K562 (cell line): ENCODE measurements around the gene PALS1. TPM values are rescaled to one million over a fixed set of nuclear protein-coding genes. Genes with fewer than 3 reads are reported as not detected.

Experiments used
- ATAC-seq: fragments of 200-7000 bp; cut with Tn5 transposase; 3 replicates; pipeline ENCODE4 v1.9.1; 2020; ENCODE audit warnings: moderate library complexity
- BruUV-seq: library from RNA; stranded (reverse); fragments of 400-500 nt; replicated peaks from 2 replicates; lab custom pipeline; 2021; lab: Mats Ljungman, UMichigan
- CTCF ChIA-PET: fragments of 300-600 bp; formaldehyde crosslinking; extraction: SDS; loops from one replicate; lab custom pipeline; 2021; ENCODE audit warnings: low intra/inter-chr PET ratio; lab: Yijun Ruan, JAX
- POLR2A ChIA-PET: fragments of 300-600, 350-650 bp; sonication (Branson Sonifier 250); formaldehyde crosslinking; extraction: SDS; loops from one replicate; lab custom pipeline; 2021; ENCODE audit warnings: antibody characterized with exemption, inconsistent platforms; lab: Yijun Ruan, JAX
- DNase-seq, 4 experiments: peaks; one replicate each; pipeline versions ENCODE4 v3.0.0 to v3.0.0-alpha.2; 2011 to 2018; ENCODE audit warnings: low spot score in 3 of 4, mixed read lengths in 3 of 4; ENCODE audit errors: extremely low read depth in 1 of 4
- FAIRE-seq: peaks from 2 replicates; lab custom pipeline; 2011; peaks lifted over from hg19 to GRCh38; lab: Jason Lieb, UNC
- H2AFZ ChIP-seq: 2 replicates; pipeline ENCODE4 v1.6.0; 2011; ENCODE audit warnings: low read depth, low read length, control low read depth, inconsistent platforms
- H3K27ac ChIP-seq: fragments of 200-600 bp; 3 replicates; pipeline ENCODE4 v1.8.0; 2011; ENCODE audit warnings: low read depth, mild to moderate bottlenecking, control low read depth, inconsistent platforms, low read length, moderate library complexity, mixed read lengths; ENCODE audit errors: extremely low read depth
- H3K27me3 ChIP-seq, 2 experiments: fragments of 300-600 bp in 1 of 2; 2 replicates in 1 of 2; 3 replicates in 1 of 2; pipeline versions ENCODE4 v1.6.0 to v1.8.0; 2011; ENCODE audit warnings: inconsistent platforms in 2 of 2, low read length in 2 of 2, mild to moderate bottlenecking in 1 of 2, mixed read lengths in 1 of 2, moderate library complexity in 1 of 2; ENCODE audit not compliant: control insufficient read depth in 2 of 2, insufficient read depth in 2 of 2
- H3K36me3 ChIP-seq: fragments of 300-600 bp; 3 replicates; pipeline ENCODE4 v1.8.0; 2011; ENCODE audit warnings: mild to moderate bottlenecking, low read length, inconsistent platforms; ENCODE audit not compliant: control insufficient read depth, insufficient read depth
- H3K4me1 ChIP-seq, 2 experiments: fragments of 200-600 bp in 1 of 2; replicated peaks in 1 of 2; 2 replicates in 1 of 2; 3 replicates in 1 of 2; pipeline versions ENCODE4 v1.5.1 to v1.8.0; 2011; ENCODE audit warnings: inconsistent platforms in 2 of 2, low read length in 2 of 2, mild to moderate bottlenecking in 1 of 2, mixed read lengths in 1 of 2, moderate library complexity in 1 of 2; ENCODE audit not compliant: control insufficient read depth in 2 of 2, insufficient read depth in 2 of 2
- H3K4me2 ChIP-seq: 2 replicates; pipeline ENCODE4 v1.6.1; 2011; ENCODE audit warnings: low read length, control low read depth, inconsistent platforms, mixed read lengths; ENCODE audit not compliant: insufficient read depth
- H3K4me3 ChIP-seq: fragments of 200-600 bp; sonication (generic), shearing (Covaris generic); 2 replicates; pipeline ENCODE4 v1.5.1; 2016; ENCODE audit warnings: control low read depth, inconsistent platforms
- H3K79me2 ChIP-seq: fragments of 200-600 bp; 3 replicates; pipeline ENCODE4 v1.8.0; 2011; ENCODE audit warnings: low read length, inconsistent platforms; ENCODE audit not compliant: control insufficient read depth, insufficient read depth
- H3K9ac ChIP-seq, 2 experiments: 2 replicates each; pipeline versions ENCODE4 v1.6.0 to v1.6.1; 2011; ENCODE audit warnings: low read depth in 2 of 2, low read length in 2 of 2, control low read depth in 1 of 2, inconsistent platforms in 1 of 2, mild to moderate bottlenecking in 1 of 2, mixed read lengths in 1 of 2; ENCODE audit not compliant: insufficient read depth in 1 of 2
- H3K9me1 ChIP-seq: one replicate; pipeline ENCODE4 v1.6.0; 2011; ENCODE audit warnings: inconsistent platforms, mild to moderate bottlenecking, low read length, moderate library complexity; ENCODE audit not compliant: control insufficient read depth, insufficient read depth
- H3K9me3 ChIP-seq: replicated peaks from 2 replicates; pipeline ENCODE4 v1.5.1; 2011; ENCODE audit warnings: low read depth, low read length, inconsistent platforms; ENCODE audit not compliant: control insufficient read depth, insufficient read depth
- H4K20me1 ChIP-seq: replicated peaks from 2 replicates; pipeline ENCODE4 v1.6.1; 2011; ENCODE audit warnings: low read length, inconsistent platforms, mixed read lengths; ENCODE audit not compliant: control insufficient read depth, insufficient read depth
- CXXC5 ChIP-seq: fragments of 250-450 bp; sonication (Bioruptor Pico); IDR thresholded peaks from 2 replicates; pipeline ENCODE4 v1.8.0; 2022; ENCODE audit warnings: inconsistent platforms, mild to moderate bottlenecking, moderate library complexity
- ETV1 ChIP-seq: fragments of 450-650 bp; conservative IDR thresholded peaks from 2 replicates; pipeline ENCODE4 v1.6.1; 2016; ENCODE audit warnings: missing genetic modification characterization, control low read depth, low read depth, missing compliant biosample characterization
- PPARD ChIP-seq: fragments of 250-450 bp; sonication (Bioruptor Pico); IDR thresholded peaks from 2 replicates; pipeline ENCODE4 v1.8.0; 2022; ENCODE audit warnings: inconsistent platforms, mild to moderate bottlenecking, moderate library complexity
- RFX1 ChIP-seq: fragments of 450-650 bp; IDR thresholded peaks from 2 replicates; pipeline ENCODE4 v1.6.1; 2016; ENCODE audit warnings: mild to moderate bottlenecking, moderate library complexity
- STAT5A ChIP-seq: IDR thresholded peaks from 2 replicates; pipeline ENCODE4 v1.6.1; 2012; ENCODE audit warnings: low read length, inconsistent platforms, borderline replicate concordance
- TRIM25 ChIP-seq: fragments of 450-650 bp; IDR thresholded peaks from 2 replicates; pipeline ENCODE4 v1.7.0; 2016; ENCODE audit warnings: borderline replicate concordance
- ZNF583 ChIP-seq: fragments of 250-450 bp; sonication (Bioruptor Pico); IDR thresholded peaks from 2 replicates; pipeline ENCODE4 v1.4.0; 2020
- WGBS: fragments of 100-300 bp; shearing (Covaris generic); methylation state at CpG from one replicate; pipeline ENCODE4 v1.1.6; 2016; ENCODE audit warnings: low coverage, mixed read lengths; ENCODE audit not compliant: insufficient coverage; ENCODE audit errors: missing lambda C conversion rate; 5-methylcytosine and 5-hydroxymethylcytosine counted together
- in situ Hi-C: fragments of 300-500 bp; cut with MboI; formaldehyde crosslinking; loops from 4 replicates; pipeline ENCODE4 v1.15.0; 2018; ENCODE audit warnings: inconsistent platforms, mixed read lengths
- intact Hi-C: fragments of 100-400 bp; cut with micrococcal nuclease; formaldehyde crosslinking; loops from 2 replicates; pipeline ENCODE4 v1.14.2; 2022
- polyA plus RNA-seq, 8 experiments: library from polyadenylated mRNA; depleted of rRNA in 4 of 8; stranded (reverse) in 5 of 8; unstranded in 3 of 8; fragments of >200 nt; fragmentation: Nextera tagmentation in 2 of 8; fragmentation: Illumina TruSeq in 1 of 8; extraction: Ambion mirVana in 2 of 8; extraction: Trizol in 1 of 8; gene quantifications; 2 replicates each; pipeline versions ENCODE4 v1.2.1 to v1.2.3, GENCODE V29; 2011 to 2014; ENCODE audit warnings: inconsistent platforms in 1 of 8, missing spikeins in 1 of 8
- total RNA-seq, 7 experiments: library from RNA; depleted of rRNA in 6 of 7; stranded (reverse); fragments of >200 nt in 6 of 7; fragmentation: Illumina TruSeq in 2 of 7; extraction: Trizol in 2 of 7; gene quantifications; 2 replicates each; pipeline versions ENCODE4 v1.2.1 to v1.2.3, GENCODE V29; 2011 to 2021; ENCODE audit warnings: low replicate concordance in 1 of 7

PALS1 gene
- total and polyA plus RNA-seq, 9 of the 15 experiments (the other 6 are each of a cell fraction or from before 2014, with no cell fraction given), result 4.1 to 9.9 (median 7.2) TPM

- TF ChIP-seq ZNF583 (CRISPR knock-in tag) (no peak), CXXC5 (CRISPR knock-in tag) (0 out of 2 replicates have a peak, but pooled peaks have one; percentile 11), PPARD (CRISPR knock-in tag) (no peak), STAT5A (no peak), ETV1 (tag) (no peak)
Observed at GRCh38 chr14:67268426-67269150, 27.4 kb downstream of the PALS1 start (continued).

GRCh38 chr14:67269298-67270060 is 28.2 kb downstream of the PALS1 start:
- Histone ChIP-seq H3K27me3 (no peaks in the 10 kb centered on the region), H3K9me1 (no peaks in the 10 kb centered on the region), H3K4me3 (no peak overlapping the region), H3K79me2 (peaks cover 9% of the 10 kb centered on the region; the same call in 2 of the 3 replicates), H3K36me3 (no peaks in the 10 kb centered on the region), H3K4me1 (peaks cover 0 to 9% of the 10 kb centered on the region in 2 experiments; a peak in 2 of 5 replicates), H3K9ac (no peak overlapping the region), H2AFZ (no peak overlapping the region), H4K20me1 (no peaks in the 10 kb centered on the region), H3K27ac (no peak overlapping the region), H3K4me2 (no peak overlapping the region), H3K9me3 (no peaks in the 10 kb centered on the region)
- TF ChIP-seq RFX1 (peak; percentile 41; the same call in 1 of the 2 replicates), TRIM25 (no peak)
- intact Hi-C loops (no loop called here), in situ Hi-C loops (no loop called here)
- no TSS peak for BruUV-seq
- DNase-seq, result no peak
- no peak for ATAC-seq
- WGBS, result 94% methylated on average over 4 of the region's 4 CpGs
- ChIA-PET POLR2A (interaction anchor here (1.2 kb wide), 1 partner anchor 8 kb away, joined by 5 read pairs; no protein-coding TSS in a partner anchor), CTCF (no interaction called here)
- FAIRE-seq, result no peak
